Amniotic epithelial cell (primary cell): ENCODE results near the gene BBOX1.

Experiments
- DNase-seq: peaks from one replicate; pipeline ENCODE4 v3.0.0-alpha.2; 2010; ENCODE audit warnings: low read depth

Gene BBOX1, protein sequence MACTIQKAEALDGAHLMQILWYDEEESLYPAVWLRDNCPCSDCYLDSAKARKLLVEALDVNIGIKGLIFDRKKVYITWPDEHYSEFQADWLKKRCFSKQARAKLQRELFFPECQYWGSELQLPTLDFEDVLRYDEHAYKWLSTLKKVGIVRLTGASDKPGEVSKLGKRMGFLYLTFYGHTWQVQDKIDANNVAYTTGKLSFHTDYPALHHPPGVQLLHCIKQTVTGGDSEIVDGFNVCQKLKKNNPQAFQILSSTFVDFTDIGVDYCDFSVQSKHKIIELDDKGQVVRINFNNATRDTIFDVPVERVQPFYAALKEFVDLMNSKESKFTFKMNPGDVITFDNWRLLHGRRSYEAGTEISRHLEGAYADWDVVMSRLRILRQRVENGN

DNA sequence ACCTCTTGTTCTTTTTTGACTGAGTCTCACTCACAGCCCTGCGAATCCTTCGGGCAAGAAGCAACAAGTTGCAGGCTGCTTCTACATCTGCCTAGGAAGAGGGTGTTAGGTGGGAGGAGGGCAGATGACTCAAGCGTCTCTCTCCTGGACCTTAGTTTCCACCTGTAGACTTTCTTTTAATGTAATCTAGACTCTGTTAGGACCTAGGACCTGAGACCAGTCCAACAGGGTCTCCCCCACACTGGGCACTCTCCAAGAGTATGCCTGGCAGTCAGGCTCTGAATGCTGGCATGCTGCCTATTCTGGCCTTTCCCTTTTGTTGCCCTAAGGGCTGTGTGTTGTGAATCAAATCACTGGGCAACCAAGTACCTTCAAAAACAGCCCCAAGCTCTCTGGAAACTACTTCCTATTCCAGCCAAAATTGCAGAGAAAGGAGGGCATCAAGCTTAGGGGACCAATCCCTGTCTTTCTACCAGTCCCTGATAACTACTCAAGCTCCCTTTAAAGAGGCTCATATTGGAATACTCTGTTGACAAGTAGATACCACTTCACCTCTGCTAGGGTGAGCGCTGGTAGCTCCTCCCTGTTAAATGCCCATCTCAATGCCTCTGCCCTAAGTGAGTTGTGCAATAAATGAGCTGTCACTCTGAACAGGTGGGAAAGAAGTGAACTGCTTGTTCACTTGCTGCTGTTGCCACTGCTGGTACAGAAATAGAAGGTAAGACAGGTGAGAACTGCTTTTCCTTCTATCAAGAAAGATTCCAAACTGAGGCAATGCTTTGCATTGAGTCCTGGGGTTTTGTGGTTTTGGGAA, at the start of gene BBOX1:
Gene BBOX1, plus strand, starts transcription at position 514 of the 814 bp plus-strand sequence. CDS start 14,616 bp downstream, outside the sequence.
- DNase-seq: no peak

DNA sequence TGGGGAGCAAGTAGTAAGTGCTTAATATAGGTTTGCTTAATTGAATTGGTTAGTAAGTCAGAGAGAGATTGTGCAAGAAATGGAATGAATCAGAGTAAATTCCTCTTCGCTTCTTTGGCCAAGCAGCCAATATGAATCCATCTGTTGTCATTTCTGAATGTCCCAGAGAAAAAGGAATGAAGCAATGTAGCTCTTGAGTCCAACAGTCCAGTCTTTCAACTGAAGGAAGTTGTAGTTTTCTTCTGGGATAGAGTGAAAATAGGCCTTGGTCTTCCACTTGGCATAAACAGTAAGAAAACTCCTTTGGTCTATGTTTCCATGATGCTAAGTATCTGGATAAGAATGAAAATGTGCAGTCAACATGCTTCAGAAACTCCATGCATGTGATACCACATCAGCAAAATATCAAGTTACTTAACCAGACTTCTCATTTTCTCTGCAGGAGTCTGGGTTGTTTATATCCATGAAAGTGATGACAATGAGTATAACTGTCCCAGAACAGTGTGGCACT, 48.5 kb upstream of the BBOX1 start:
- peak; percentile 95 for DNase-seq

DNA sequence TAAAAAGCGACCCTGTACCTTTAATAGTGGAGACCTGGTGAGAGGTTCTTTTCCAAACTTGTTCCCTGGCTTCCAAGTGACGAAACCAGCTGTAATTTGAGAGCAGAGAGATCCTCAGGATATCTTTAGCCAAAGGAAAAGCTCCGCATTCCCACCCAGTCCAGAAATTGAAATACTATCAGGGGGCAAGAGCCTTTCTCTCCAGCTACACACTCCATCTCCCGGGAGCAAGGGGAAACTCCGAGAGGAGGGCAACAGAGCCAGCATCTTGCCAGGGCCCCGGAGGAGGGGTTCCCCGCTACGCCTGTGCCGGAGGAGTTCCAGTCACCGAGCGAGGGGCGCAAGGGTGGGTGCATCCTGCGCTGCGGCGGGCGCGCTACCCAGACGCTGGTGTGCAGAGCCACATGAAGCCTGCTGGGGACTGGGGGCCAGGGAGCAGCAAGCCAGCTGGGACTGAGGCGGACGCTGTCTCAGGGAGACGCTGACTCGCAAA, 46.6 kb upstream of the BBOX1 start, which contains the start of gene FIBIN:
Gene FIBIN, plus strand, starts transcription at position 148 of the 493 bp plus-strand sequence. CDS start 415 bp downstream, outside the sequence.
- peak; percentile 43 for DNase-seq

DNA sequence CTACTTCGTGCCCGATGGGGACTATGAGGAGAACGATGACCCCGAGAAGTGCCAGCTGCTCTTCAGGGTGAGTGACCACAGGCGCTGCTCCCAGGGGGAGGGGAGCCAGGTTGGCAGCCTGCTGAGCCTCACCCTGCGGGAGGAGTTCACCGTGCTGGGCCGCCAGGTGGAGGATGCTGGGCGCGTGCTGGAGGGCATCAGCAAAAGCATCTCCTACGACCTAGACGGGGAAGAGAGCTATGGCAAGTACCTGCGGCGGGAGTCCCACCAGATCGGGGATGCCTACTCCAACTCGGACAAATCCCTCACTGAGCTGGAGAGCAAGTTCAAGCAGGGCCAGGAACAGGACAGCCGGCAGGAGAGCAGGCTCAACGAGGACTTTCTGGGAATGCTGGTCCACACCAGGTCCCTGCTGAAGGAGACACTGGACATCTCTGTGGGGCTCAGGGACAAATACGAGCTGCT, 46.0 kb upstream of the BBOX1 start:
- no peak for DNase-seq

DNA sequence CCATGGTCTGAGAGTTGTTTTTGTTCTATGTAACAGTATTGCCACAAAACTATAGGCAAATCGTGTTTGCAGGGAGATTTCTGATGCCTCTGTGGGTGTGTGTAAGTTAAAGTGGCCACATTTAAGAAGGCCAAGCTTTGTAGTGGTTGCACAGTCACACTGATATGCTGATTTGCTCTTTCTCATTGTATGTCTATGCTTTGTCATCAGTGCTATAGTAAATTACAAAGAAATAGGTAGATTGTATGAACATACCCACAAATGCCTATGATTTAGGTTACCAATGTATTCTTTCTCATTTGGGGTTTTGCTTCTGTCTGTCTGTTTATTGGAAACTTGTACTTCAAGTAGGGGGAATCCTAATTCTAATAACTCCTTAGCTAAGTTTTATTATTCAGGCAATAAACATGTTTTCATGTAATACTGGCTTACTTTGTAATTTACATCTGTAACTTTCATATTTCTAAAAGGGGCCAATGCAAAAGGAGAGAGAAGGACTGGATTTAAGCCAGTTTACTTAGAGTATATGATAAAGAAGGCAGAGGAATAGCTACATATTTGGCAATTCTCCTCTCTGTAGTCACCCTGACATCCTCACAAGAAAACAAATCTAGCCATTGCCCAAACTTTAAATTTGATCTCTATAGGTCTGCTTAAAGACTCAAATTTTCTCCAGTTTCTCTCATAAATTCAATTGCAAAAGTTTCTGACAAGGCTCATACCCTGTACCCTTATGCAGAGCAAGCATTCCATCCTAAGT, 44.7 kb upstream of the BBOX1 start:
- DNase-seq: no peak

DNA sequence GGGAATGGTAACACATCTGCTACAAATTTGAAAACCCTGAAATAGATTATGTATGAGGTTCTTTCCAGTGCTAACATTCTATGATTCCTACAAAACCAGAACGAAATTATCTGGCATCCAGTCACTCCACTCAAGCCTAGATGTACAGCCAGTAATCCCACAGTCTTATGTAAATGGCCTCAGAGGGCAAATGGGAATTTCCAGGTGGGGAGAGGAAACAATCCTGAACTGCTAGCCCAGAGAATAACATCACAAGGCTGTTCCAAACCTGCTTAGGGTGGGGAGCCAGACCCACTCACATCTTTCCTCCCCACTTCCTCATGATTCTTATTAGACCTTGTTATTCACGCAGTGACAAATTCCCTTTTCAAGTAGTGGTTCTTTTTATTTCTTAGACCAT, 43.2 kb upstream of the BBOX1 start:
- DNase-seq: no peak

DNA sequence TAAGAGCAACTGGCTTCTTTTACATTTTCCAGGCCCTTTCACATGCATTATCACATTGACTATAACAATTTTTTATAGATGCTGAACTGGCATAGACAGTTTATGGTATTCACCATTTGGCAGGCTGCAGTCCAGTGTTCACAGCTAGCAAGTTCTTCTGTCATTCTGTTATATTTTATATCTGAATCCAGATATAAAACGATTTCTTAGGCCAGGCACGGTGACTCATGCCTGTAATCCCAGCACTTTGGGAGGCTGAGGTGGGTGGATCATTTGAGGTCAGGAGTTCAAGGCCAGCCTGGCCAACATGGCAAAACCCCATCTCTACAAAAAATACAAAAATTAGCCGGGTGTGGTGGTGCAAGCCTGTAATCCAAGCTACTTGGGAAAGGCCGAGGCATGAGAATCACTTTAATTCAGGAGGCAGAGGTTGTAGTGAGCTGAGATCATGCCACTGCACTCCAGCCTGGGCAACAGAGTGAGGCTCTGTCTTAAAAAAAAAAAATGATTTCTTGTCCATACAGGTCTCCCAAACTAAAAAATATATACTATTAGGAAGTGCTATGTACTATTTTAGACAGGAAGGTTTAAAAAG, 39.4 kb upstream of the BBOX1 start:
- DNase-seq: peak; percentile 39

DNA sequence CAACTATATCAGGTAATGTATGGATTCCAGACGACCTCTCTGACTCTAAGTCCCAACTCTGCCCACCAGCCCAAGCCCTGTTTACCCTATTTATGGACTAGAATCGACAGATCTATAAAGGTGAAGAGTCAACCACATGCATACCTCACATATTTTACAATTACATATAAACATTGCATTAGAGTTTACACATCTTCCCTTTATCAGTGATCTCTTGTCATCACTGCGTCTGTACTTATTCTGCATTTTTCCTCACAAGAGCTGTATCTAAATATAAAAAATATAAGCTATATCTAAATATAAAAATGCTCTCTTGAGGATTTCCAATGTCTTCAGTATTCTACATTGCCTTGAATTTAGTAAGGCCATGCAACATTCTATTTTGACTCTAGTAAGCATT, 38.2 kb upstream of the BBOX1 start:
- DNase-seq: no peak

DNA sequence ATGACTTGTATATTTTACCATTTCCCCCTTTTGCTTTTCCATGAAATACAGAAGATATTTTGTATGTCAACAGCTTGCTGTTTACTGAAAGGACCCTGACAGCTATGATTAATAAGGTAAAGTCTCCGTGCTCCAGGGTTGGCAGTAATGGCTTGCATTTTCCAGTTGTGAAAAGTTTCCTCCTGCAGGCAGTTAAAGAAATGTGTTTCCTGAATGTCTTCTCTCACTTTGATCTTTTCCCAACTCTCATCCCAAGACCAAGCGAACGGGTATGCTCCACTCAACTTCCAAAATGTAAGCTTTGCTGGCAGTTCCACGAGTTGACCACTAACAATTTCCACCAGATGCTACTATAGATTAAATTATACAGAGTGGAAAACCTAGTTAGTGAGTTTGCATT, 37.8 kb upstream of the BBOX1 start:
- peak; percentile 16 for DNase-seq

DNA sequence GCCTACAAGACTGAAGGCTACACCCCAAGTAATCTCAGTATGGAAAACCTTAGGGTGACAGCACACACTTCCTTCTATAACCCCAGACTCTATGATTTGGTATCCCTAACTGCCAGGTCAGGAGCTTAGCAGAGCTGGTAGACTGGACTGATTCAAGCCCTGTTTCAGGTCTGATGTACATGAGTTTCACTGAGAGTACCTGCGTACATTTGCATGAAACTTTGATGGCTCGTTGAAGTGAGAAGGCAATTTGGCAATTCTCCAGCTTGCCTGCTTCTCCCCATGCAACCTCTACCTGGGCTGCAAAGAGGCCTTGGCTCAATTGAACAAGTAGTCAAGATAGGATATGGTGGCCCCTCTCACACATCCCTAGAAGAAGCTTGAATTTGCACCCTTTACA, 36.5 kb upstream of the BBOX1 start:
- DNase-seq: no peak

DNA sequence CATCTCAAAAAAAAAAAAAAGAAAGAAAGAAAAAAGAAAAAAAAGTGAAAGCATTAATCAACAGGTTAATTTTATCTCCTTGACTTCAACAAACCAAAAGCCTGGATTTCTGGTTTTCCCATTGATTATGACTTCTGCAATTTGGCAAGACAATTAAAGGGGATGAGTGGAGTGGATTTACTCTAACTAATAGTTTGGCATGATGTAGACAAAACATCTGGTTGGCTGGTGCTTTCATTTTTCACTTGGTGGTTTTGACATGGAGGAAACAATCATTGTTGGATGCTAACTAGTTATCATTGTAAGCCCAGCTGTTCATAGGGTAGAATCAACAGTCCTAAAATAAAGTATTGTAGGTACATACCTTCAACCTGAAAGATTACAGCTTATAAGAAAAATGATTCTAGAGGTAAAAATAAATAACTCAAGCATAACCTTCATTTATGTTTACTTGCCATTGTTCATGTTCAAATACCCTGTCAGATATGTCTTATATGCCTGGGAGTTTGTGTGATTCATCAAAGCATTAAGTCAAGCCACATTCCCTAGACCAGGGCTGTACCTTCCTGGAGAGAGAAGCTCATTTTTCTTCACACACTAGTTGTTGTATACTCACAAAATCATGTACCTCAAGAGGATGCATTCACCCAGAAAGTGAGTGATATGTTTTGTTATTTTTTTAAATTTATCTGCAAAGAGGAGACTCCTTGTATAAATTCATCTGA, 31.6 kb upstream of the BBOX1 start:
- peak; percentile 30 for DNase-seq

DNA sequence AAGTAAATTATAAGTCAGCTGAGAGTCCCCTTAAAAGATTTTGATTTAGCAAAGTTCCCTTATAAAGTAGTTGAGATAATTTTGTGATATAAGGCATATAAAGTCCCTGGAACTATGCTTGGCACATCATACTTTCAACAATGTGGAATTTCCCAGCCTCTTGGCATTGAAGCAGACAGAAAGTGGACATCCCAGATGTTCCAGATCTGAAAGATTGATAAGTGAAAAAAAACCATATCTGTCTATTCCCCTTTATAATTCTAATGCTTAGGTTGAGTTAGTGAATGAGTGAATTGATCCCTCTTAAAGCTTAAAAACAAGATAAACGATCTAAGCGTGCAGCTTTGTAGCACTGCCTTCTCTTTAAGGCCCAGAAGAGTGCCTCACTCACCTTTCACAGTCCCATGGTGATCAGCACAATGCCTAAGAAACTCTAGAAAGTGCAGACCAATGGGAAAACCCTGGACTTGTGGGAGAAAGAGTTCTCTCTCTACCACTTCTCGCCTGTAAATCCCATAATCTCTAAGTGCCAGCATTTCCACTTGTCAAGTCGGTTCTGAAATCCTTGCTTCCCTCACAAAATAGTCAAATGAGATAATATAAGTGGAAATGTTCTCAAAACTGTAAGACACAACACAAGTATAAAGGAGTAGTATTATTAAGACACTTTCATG, 28.9 kb upstream of the BBOX1 start:
- DNase-seq: no peak

DNA sequence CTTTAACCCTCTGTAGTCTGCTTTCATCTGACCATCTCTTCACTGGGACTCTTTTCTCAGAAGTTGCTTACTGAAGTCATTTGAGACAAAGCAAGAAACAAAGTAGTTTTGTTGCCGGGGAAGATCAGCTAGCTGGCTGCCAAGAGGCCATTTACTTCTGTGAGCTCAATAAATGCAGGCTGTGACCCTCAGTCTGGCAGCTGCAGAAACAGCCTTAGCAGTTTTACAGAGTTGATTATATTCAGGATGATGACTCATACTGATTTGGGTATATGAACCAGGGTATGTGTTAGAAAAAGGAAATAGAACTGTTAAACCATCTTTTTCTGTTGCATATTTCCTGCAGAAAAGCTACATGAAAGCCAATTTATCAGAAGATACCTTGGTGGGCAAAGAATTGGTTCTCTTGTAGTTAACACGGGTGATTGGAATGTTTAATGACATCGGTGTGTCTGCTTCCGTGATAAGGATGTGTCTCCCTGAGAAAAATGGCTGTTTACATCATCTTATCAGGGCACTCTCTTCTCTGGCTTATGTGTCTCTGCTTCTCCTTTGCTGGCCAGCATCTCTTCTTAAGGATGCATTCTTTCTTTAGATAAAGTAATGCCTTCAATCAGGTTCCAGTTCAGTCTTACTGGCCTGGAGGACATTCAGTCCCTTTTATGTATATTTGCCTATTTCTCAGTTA, 28.2 kb upstream of the BBOX1 start:
- DNase-seq: peak; percentile 45

DNA sequence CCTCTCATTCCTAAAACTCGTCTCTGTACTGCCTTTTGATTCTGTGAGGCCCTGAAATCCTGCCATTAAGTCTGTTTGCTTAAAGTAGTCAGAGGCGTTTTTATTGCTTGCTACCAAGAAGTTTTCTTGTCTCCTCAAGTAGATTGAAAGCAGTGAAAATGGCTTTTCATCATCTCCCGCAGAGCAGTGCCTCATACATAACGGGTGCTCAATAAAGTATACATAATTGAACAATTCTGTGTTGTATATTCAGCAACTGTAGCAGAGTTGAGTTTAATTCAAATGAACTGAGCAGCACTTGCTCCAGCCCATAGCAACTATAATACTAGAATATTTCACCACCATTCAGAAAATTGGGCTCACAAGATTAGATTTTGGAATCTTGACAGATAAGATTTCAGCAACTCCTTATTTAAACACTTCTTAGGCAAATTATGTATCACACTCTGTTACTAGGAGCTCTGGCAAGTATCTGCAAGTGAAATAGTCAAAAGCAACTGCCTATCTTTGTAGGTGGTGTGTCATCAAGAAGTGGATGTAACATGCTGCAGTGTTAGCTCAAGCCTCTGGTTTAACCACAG, 26.7 kb upstream of the BBOX1 start:
- DNase-seq: peak; percentile 85

DNA sequence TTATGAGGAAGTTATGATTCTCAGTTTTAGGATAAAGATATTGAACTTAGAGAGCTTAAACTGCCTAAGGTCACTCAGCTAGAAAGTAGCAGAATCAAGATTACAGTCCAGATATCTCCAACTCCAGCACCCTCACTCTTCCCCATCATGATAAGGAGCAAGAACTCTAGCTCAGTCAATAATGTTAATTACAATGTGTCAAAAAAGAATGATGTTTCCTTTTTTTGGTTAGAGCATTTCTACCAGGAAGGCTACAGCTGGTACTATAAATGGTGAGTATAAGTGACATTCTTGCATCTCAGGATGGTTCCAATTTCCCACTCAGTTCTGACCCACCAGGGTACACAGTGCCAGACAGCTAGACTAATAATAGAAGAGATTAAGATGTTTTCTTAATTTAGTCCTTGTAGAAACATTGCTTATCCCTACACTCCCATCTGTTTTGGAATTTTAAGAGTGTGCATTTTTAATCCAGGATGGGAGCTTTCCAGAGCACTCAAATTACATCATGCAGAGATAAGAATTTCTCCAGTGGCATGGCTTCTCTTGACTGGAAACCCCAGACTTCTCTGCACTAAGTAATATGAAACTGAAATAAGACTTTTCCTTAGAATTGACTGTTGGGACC, 21.6 kb upstream of the BBOX1 start:
- peak; percentile 48 for DNase-seq

DNA sequence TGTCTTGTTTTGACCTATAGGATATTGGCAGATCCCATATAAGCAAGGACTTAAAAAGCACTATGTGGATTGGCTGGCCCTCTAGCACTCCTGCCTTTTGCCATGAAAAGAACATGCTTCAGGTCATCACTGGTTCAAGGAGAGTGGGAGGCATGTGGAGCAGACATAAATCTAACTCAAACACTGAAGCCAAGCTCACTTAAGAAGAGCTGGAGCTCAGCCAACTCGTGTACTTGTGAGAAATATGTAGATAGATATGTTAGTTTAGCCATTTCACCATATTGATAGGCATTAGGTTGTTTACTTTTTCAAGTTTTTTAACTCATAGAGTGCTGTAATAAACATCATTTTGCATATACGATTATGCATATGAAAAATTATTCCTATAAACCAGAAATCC, 19.9 kb upstream of the BBOX1 start:
- peak; percentile 74 for DNase-seq

DNA sequence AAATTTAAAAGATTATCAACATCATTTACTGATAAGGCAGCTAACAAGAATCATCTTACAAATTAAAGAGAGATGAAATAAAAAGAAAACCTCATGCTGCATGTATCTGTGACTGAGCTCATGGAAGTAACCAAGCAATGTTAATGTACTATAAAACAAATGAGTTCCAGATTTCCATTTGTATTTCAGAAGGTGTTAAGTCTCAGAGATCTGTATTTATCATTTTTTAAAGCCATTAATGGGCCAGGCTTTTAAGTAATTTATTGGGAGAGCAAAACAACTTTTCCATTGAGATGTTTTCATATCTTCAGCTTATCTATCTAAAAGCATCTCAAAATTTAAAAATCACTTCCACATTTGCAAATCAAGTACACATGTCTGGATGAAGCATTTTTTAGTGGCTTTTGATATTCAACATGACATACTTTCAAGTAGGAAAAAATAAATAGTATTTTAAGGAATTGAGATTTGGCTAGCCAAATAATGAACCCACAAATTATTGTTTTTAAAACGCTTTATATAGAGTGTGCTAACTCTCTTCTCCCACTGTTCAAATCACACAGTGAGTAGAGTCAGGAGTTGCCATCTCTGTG, 17.9 kb upstream of the BBOX1 start:
- DNase-seq: no peak

DNA sequence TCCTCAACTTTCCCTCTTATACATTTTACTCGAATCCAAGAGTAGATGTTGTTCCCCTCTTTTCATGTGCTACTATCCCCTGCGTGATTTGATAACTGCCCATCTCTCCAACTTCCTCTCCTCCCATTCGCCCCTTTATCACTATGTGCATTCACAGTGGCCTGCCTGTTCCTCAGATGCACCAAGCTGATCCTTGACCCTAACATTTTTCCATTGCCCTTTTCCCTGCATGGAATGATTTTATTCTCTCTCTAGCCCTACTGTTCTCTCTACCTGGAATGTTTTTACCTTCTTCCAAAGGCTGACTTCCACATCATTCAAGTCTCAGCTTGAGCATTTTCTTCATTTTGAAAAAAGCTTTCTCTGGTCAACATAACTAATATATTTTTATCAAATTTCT, 15.8 kb upstream of the BBOX1 start:
- no peak for DNase-seq
